GM23338 (cell line): ENCODE data around the gene SNRPN. TPM values are rescaled to one million over a fixed set of nuclear protein-coding genes. Genes with fewer than 3 reads are reported as not detected.

Source experiments
- ATAC-seq: fragments of 200-7000 bp; cut with Tn5 transposase; 3 replicates; pipeline ENCODE4 v1.9.1; 2020
- DNase-seq: peaks from one replicate; pipeline ENCODE4 v3.0.0-alpha.2; 2015; ENCODE audit warnings: low spot score
- H2AFZ ChIP-seq: fragments of 200-600 bp; sonication (generic); 2 replicates; pipeline ENCODE4 v1.8.0; 2016; ENCODE audit warnings: antibody characterized with exemption, mild to moderate bottlenecking, moderate library complexity
- H3F3A ChIP-seq: fragments of 200-600 bp; sonication (generic); replicated peaks from 2 replicates; pipeline ENCODE4 v1.8.0; 2017; ENCODE audit warnings: antibody characterized with exemption, mixed run types, low read depth
- H3K27ac ChIP-seq: fragments of 200-600 bp; sonication (generic); 2 replicates; pipeline ENCODE4 v1.6.1; 2016; ENCODE audit warnings: low read depth
- H3K27me3 ChIP-seq: fragments of 200-600 bp; sonication (generic); 2 replicates; pipeline ENCODE4 v1.8.0; 2016; ENCODE audit warnings: mild to moderate bottlenecking, mixed run types, moderate library complexity; ENCODE audit not compliant: insufficient read depth
- H3K36me3 ChIP-seq: fragments of 200-600 bp; sonication (generic); 2 replicates; pipeline ENCODE4 v1.8.0; 2016; ENCODE audit warnings: mild to moderate bottlenecking; ENCODE audit not compliant: insufficient read depth
- H3K4me1 ChIP-seq: fragments of 200-600 bp; sonication (generic); 2 replicates; pipeline ENCODE4 v1.8.0; 2016; ENCODE audit warnings: mild to moderate bottlenecking, moderate library complexity; ENCODE audit not compliant: insufficient read depth
- H3K4me2 ChIP-seq: fragments of 200-600 bp; sonication (generic); 2 replicates; pipeline ENCODE4 v1.7.1; 2017; ENCODE audit warnings: mixed run types
- H3K4me3 ChIP-seq: fragments of 200-600 bp; sonication (generic); 2 replicates; pipeline ENCODE4 v1.6.1; 2016; ENCODE audit warnings: mixed run types
- H3K79me2 ChIP-seq: fragments of 200-600 bp; sonication (generic); replicated peaks from 2 replicates; pipeline ENCODE4 v1.8.0; 2017; ENCODE audit warnings: mild to moderate bottlenecking; ENCODE audit not compliant: insufficient read depth
- H3K9me2 ChIP-seq: fragments of 200-600 bp; sonication (generic); 2 replicates; pipeline ENCODE4 v1.8.0; 2017; ENCODE audit not compliant: insufficient read depth
- H4K20me1 ChIP-seq: fragments of 200-600 bp; sonication (generic); replicated peaks from 2 replicates; pipeline ENCODE4 v1.8.0; 2017; ENCODE audit warnings: mild to moderate bottlenecking; ENCODE audit not compliant: insufficient read depth
- H3K27ac Mint-ChIP-seq: 2 replicates; pipeline ENCODE4 v1.8.0; 2020; ENCODE audit warnings: inconsistent platforms, mild to moderate bottlenecking, moderate library complexity, mixed read lengths
- H3K27me3 Mint-ChIP-seq: 3 replicates; pipeline ENCODE4 v1.8.0; 2022; ENCODE audit warnings: low read depth, mild to moderate bottlenecking, moderate library complexity, mixed read lengths, inconsistent platforms; ENCODE audit not compliant: insufficient read depth, poor library complexity
- H3K36me3 Mint-ChIP-seq: 3 replicates; pipeline ENCODE4 v1.8.0; 2021; ENCODE audit warnings: low read depth, mild to moderate bottlenecking, inconsistent platforms, moderate library complexity, mixed read lengths
- H3K4me1 Mint-ChIP-seq: 3 replicates; pipeline ENCODE4 v1.8.0; 2020; ENCODE audit warnings: mild to moderate bottlenecking, inconsistent platforms, mixed read lengths
- H3K4me3 Mint-ChIP-seq: 3 replicates; pipeline ENCODE4 v1.8.0; 2021; ENCODE audit warnings: moderate library complexity, mild to moderate bottlenecking, inconsistent platforms, mixed read lengths
- H3K9me3 Mint-ChIP-seq: 3 replicates; pipeline ENCODE4 v1.8.0; 2020; ENCODE audit warnings: moderate library complexity, mild to moderate bottlenecking, inconsistent platforms, mixed read lengths
- CTCF ChIP-seq, 2 experiments: fragments of 200-600 bp in 1 of 2; sonication (generic) in 1 of 2; conservative IDR thresholded peaks; 2 replicates each; pipeline versions ENCODE4 v1.5.1 to v1.6.1; 2016 to 2017; ENCODE audit warnings: antibody characterized with exemption in 2 of 2, low read depth in 2 of 2, mild to moderate bottlenecking in 2 of 2, moderate library complexity in 1 of 2
- EZH2 ChIP-seq: fragments of 200-600 bp; sonication (generic); IDR thresholded peaks from one replicate; pipeline ENCODE4 v1.8.0; 2017; ENCODE audit warnings: antibody characterized with exemption, mild to moderate bottlenecking, low read depth; ENCODE audit not compliant: unreplicated experiment
- EZH2phosphoT487 ChIP-seq: fragments of 200-600 bp; sonication (generic); IDR thresholded peaks from one replicate; pipeline ENCODE4 v1.8.1; 2018; ENCODE audit warnings: antibody characterized with exemption; ENCODE audit not compliant: unreplicated experiment
- JUNB ChIP-seq: IDR thresholded peaks from one replicate; pipeline ENCODE4 v1.6.1; 2016; ENCODE audit warnings: antibody characterized with exemption; ENCODE audit not compliant: unreplicated experiment
- NANOG ChIP-seq: IDR thresholded peaks from 2 replicates; pipeline ENCODE4 v1.6.1; 2016; ENCODE audit warnings: antibody characterized with exemption, borderline replicate concordance
- POLR2AphosphoS5 ChIP-seq: IDR thresholded peaks from 2 replicates; pipeline ENCODE4 v1.6.1; 2016; ENCODE audit warnings: antibody characterized with exemption, low read depth
- STAT1 ChIP-seq: IDR thresholded peaks from one replicate; pipeline ENCODE4 v1.6.1; 2016; ENCODE audit warnings: antibody characterized with exemption; ENCODE audit not compliant: unreplicated experiment
- ZNF331 ChIP-seq: fragments of 250-450 bp; sonication (Bioruptor Pico); IDR thresholded peaks from 2 replicates; pipeline ENCODE4 v1.5.0; 2020; ENCODE audit warnings: low read depth, mild to moderate bottlenecking, moderate library complexity
- ZNF462 ChIP-seq: fragments of 250-450 bp; sonication (Bioruptor Pico); IDR thresholded peaks from 2 replicates; pipeline ENCODE4 v1.5.0; 2020; ENCODE audit warnings: mild to moderate bottlenecking, moderate library complexity
- polyA plus RNA-seq: library from polyadenylated mRNA; unstranded; fragments of >200 nt; fragmentation: Nextera tagmentation; extraction: Ambion mirVana; gene quantifications from 2 replicates; pipeline ENCODE4 v1.2.1, GENCODE V29; 2016
- total RNA-seq: library from RNA; depleted of rRNA; stranded (reverse); fragments of >200 nt; shearing (Covaris generic); gene quantifications from 2 replicates; pipeline ENCODE4 v1.2.3, GENCODE V29; 2014

SNRPN gene
- total and polyA plus RNA-seq, 2 experiments from 2014 or later: 919 to 966 TPM

- no peak for TF ChIP-seq ZNF462
- no peak for TF ChIP-seq ZNF331 (CRISPR knock-in tag)
- no peak for TF ChIP-seq NANOG
- TF ChIP-seq STAT1: no peak
- TF ChIP-seq EZH2: no peak
- no peak for TF ChIP-seq JUNB
Measured at GRCh38 chr15:24917431-24917830, 37.4 kb upstream of the SNRPN start (continued).

GRCh38 chr15:24919446-24919845, 35.3 kb upstream of the SNRPN start:
- Histone ChIP-seq H3K4me2 (peak overlapping the region; percentile 58), H3K27me3 (no peaks in the 10 kb centered on the region), H3K27ac (peak overlapping the region; percentile 62), H3K79me2 (no peaks in the 10 kb centered on the region), H3K4me3 (peak overlapping the region; percentile 28; the same call in 1 of the 2 replicates), H4K20me1 (no peaks in the 10 kb centered on the region), H3F3A (no peaks in the 10 kb centered on the region), H2AFZ (no peak overlapping the region), H3K36me3 (no peaks in the 10 kb centered on the region), H3K4me1 (peaks cover 17% of the 10 kb centered on the region), H3K9me2 (no peaks in the 10 kb centered on the region)
- H3K4me3 Mint-ChIP-seq: peak overlapping the region; percentile 34; the same call in 2 of the 3 replicates
- H3K27me3 Mint-ChIP-seq: peaks cover 9% of the 10 kb centered on the region
- H3K4me1 Mint-ChIP-seq: peaks cover 31% of the 10 kb centered on the region
- DNase-seq (peak; percentile 84), ATAC-seq (peak; percentile 76)
- H3K27ac Mint-ChIP-seq: peak overlapping the region; percentile 88
- H3K9me3 Mint-ChIP-seq: peaks cover 44% of the 10 kb centered on the region
- H3K36me3 Mint-ChIP-seq: peaks cover 20% of the 10 kb centered on the region; the same call in 2 of the 3 replicates
- TF ChIP-seq EZH2: no peak
- TF ChIP-seq STAT1: no peak
- TF ChIP-seq JUNB: no peak
- TF ChIP-seq CTCF (conservative IDR thresholded peaks at IDR 0.05; ENCODE audit: low read depth in 2 of 2): no peak
- TF ChIP-seq POLR2AphosphoS5: no peak
- no peak for TF ChIP-seq EZH2phosphoT487
